Spleen (tissue), 7 donors: Measurements from ENCODE around the gene SELP.

Experiments
- POLR2A ChIP-seq, 3 donors: fragments of 450-650 bp; IDR thresholded peaks; one replicate each; pipeline ENCODE4 v1.5.1; 2017; ENCODE audit warnings: antibody characterized with exemption in 3 of 3, mild to moderate bottlenecking in 1 of 3
- POLR2AphosphoS5 ChIP-seq, 3 donors: sonication (generic); formaldehyde crosslinking; IDR thresholded peaks; one replicate each; pipeline ENCODE4 v1.5.1; 2017; ENCODE audit warnings: antibody characterized with exemption in 3 of 3
- TF ChIP-seq, protein P1 (sequence below), 11 experiments: fragments of 200-600 bp in 7 of 11; fragments of 450-650 bp in 4 of 11; sonication (generic) in 4 of 11; IDR thresholded peaks in 8 of 11; conservative IDR thresholded peaks in 3 of 11; 1 replicate in 7 of 11; 2 replicates in 4 of 11; pipeline versions ENCODE4 v1.4.0 to v1.8.0; 2016 to 2021; ENCODE audit warnings: antibody characterized with exemption in 11 of 11, inconsistent platforms in 4 of 11, mild to moderate bottlenecking in 1 of 11
- donor health status: DM: no; HTN: no; CAD: no; lungs with moderate emphysema.
- donor health status: DM: no; HTN: no; CAD: no.
- donor health status: DM: no; HTN: no; CAD: no.

GRCh38 chr1:169577981-169578738 lies 51.8 kb downstream of the SELP start:
- TF ChIP-seq, protein P1, sequence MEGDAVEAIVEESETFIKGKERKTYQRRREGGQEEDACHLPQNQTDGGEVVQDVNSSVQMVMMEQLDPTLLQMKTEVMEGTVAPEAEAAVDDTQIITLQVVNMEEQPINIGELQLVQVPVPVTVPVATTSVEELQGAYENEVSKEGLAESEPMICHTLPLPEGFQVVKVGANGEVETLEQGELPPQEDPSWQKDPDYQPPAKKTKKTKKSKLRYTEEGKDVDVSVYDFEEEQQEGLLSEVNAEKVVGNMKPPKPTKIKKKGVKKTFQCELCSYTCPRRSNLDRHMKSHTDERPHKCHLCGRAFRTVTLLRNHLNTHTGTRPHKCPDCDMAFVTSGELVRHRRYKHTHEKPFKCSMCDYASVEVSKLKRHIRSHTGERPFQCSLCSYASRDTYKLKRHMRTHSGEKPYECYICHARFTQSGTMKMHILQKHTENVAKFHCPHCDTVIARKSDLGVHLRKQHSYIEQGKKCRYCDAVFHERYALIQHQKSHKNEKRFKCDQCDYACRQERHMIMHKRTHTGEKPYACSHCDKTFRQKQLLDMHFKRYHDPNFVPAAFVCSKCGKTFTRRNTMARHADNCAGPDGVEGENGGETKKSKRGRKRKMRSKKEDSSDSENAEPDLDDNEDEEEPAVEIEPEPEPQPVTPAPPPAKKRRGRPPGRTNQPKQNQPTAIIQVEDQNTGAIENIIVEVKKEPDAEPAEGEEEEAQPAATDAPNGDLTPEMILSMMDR (IDR thresholded peaks at IDR 0.05 in 8 of 11, conservative IDR thresholded peaks at IDR 0.05 in 3 of 11) = no peak
- TF ChIP-seq POLR2A (IDR thresholded peaks at IDR 0.05) (no peak), POLR2AphosphoS5 (IDR thresholded peaks at IDR 0.05) (no peak)
